GM10248 (cell line): ENCODE data around the gene LTN1.

Experiments
- CTCF ChIA-PET: fragments of 300-600 bp; sonication (Branson Sonifier 250); formaldehyde crosslinking; extraction: SDS; loops from one replicate; lab custom pipeline; 2021; ENCODE audit warnings: antibody characterized with exemption; lab: Yijun Ruan, JAX
- POLR2A ChIA-PET: fragments of 350-650 bp; sonication (Branson Sonifier 250); formaldehyde crosslinking; extraction: SDS; loops from one replicate; lab custom pipeline; 2020; ENCODE audit warnings: antibody characterized with exemption; lab: Yijun Ruan, JAX
- DNase-seq: peaks from one replicate; pipeline ENCODE4 v3.0.0; 2012; ENCODE audit errors: extremely low spot score
- TF ChIP-seq, protein P1 (sequence below): IDR thresholded peaks from 2 replicates; pipeline ENCODE4 v1.5.1; 2012; ENCODE audit warnings: mild to moderate bottlenecking, low read depth; ENCODE audit errors: extremely low read depth, missing control alignments, control extremely low read depth

LTN1 gene

DNA sequence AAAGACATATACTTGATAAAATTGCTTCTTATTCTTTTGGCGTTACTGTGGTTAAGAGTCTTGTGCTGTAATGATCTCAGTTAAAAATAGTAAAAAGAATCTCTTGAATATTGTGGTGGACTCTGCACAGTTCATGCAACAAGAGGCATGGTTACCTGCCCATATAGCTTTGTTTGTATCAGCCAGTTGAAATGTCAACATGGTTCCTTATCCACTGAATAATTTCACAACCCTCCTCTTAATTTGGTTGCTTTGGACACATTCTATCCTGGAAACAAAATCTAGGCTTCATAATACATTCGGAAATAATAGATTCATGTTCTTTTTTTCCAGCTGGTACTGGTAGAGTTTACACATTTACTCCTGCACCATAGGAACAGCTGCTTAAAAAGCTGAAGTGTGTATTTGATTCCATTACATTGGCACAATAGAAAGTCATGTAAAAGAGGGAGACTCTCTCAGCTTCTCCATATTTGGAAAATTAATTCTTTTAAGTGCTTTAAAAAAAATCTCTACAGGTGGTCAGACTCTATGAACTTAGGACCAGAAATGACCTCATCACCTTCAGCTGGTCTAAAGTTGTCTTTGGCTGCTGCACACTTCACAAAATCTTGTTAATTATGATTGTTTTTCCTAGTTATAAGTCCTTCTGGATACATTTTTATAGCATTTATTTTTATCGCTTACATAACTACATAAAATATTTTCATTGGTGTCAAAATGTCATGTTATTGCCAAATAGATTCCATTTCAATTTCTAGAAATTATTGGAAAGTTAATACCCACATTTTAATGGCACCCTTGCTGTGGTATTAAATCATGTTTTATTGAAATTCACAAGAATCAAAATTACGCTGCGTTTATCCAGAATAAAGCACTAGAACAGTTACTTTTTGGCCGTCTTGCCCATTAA is 100.2 kb downstream of the LTN1 start:
- POLR2A ChIA-PET, result no interaction called here
- no peak for DNase-seq
- CTCF ChIA-PET, result interaction anchor here (1.0 to 1.3 kb wide), 2 partner anchors 10 kb away, joined by 4 to 5 read pairs; no protein-coding TSS in a partner anchor
- TF ChIP-seq, protein P1, sequence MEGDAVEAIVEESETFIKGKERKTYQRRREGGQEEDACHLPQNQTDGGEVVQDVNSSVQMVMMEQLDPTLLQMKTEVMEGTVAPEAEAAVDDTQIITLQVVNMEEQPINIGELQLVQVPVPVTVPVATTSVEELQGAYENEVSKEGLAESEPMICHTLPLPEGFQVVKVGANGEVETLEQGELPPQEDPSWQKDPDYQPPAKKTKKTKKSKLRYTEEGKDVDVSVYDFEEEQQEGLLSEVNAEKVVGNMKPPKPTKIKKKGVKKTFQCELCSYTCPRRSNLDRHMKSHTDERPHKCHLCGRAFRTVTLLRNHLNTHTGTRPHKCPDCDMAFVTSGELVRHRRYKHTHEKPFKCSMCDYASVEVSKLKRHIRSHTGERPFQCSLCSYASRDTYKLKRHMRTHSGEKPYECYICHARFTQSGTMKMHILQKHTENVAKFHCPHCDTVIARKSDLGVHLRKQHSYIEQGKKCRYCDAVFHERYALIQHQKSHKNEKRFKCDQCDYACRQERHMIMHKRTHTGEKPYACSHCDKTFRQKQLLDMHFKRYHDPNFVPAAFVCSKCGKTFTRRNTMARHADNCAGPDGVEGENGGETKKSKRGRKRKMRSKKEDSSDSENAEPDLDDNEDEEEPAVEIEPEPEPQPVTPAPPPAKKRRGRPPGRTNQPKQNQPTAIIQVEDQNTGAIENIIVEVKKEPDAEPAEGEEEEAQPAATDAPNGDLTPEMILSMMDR, result no peak

DNA sequence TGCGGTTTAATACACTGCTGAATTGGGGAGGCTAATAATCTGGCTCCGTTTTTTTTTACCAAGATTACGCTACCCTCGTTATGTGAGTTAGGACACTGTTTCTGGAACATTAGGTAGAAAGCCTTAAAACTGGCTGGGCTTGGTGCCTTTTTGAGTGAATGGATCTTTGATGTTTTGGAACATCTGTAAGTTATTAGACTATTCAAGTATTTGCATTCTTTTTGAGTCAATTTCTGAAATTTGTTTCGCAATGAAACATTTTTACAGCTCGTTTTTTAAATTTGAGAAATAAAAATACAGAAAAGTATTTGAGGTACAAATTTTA is 106.9 kb downstream of the LTN1 start:
- ChIA-PET CTCF (interaction anchor here (3.5 kb wide), 1 partner anchor 140 kb away, joined by 15 read pairs; no protein-coding TSS in a partner anchor), POLR2A (no interaction called here)
- no peak for DNase-seq
- TF ChIP-seq, protein P1, result no peak

DNA sequence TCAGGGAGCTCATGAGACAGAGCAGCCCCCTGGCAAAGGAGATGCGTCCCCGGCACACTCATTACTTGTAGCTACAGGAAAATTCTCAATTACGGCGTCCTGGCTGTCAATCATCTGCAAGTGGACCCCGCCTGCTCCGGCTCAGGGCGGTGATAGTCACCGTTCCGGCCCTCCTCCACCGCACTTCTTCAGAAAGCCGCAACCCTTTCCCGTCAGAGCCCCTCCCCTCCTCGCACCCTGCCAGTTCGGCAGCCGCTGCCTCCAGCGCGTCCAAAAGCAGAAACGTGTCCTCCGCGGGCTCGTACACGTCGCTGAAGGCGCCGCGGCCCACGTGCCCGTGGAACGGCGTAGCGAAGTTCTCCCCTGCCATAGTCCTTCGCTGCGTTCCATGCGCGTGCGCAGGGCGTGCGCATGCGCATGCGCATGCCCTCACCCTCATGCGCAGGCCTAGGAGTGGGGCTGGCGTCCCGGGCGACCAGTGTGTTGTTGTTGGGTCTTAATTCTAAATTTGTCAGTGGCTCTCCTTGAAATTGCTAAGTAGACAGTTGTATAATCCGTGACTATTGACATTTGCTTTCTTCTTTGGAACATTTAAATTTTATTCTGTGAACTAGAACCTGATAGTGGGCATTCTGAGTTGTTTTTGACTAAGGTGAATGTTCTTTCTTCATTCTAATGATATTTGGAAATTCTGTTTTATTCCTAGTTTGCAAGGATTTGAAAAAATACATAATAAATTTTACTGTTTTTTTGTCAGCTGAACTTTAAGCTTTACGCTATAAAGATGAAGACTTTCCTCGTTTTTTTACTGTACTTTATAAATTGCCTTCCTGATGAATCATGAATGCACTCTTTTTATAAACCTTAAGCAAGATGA is 107.5 kb downstream of the LTN1 start:
- CTCF ChIA-PET, result interaction anchor here (1.4 to 3.5 kb wide), 2 partner anchors 21 to 140 kb away, joined by 5 to 15 read pairs; no protein-coding TSS in a partner anchor
- POLR2A ChIA-PET, result no interaction called here
- TF ChIP-seq, protein P1, result no peak
- DNase-seq, result peak; percentile 95

DNA sequence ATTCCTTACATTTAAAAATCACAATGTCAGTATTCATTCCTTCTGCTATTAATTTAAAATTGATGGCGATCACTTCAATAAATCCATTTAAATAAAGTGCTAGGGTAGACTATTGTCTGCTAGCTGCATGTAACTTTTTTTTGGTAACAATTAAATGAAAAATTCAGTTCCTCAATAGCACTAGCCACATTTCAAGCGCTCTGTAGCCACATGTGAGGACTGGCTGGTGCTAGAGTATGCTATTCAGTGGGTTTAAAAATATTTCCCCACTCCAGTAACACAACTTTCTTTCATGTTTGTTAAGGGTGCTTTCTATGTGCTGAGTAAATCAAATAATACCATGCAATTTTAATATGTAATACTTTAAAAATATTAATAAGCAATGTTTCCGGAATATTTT is 108.2 kb downstream of the LTN1 start:
- TF ChIP-seq, protein P1, result no peak
- no peak for DNase-seq

DNA sequence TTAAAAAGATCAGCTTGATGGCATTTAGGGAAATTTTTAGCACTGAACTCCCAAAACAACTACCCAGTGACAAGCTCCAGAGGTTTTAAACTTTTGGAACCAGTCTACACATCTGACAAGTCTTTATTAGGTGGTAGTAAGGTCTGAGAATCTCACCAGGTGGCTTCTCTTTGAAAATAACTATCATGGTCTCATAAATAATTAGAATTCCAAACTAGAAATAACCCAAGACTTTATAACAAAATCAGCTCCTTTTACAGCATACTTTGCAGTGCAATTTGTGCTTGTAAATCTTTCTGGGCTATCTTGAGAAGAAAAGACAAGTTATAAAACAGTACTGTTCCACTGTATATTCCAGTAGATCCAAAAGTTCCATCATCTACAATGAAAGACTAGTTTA is 108.7 kb downstream of the LTN1 start:
- CTCF ChIA-PET, result interaction anchor here (1.0 to 3.5 kb wide), 5 partner anchors 11 to 139 kb away, joined by 3 to 15 read pairs (median 5); no protein-coding TSS in a partner anchor
- no peak for DNase-seq
- TF ChIP-seq, protein P1, result no peak
- POLR2A ChIA-PET, result no interaction called here

More for the DNA sequence above, 108.2 kb downstream of the LTN1 start:
- ChIA-PET CTCF (interaction anchor here (1.0 to 3.5 kb wide), 4 partner anchors 12 to 139 kb away, joined by 3 to 15 read pairs (median 6); no protein-coding TSS in a partner anchor), POLR2A (no interaction called here)

DNA sequence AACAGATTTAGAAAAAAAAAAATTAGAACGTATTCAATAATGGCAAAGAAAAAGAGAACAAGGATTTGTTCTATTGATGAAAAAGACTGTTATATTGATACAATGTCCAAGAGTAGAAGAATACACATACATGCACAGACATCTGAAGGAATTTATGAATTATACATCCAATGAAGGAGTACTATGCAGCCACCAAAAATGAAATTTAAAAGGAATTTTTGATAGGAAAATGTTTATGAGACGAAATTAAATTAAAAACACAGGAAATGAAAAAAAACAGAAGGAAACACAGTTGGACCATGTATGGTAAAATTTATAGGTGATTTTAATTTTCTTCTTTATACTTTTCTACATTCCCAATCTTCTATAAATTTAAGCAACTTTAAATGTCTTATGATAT is 110.3 kb downstream of the LTN1 start:
- CTCF ChIA-PET, result interaction anchor here (1.4 kb wide), 1 partner anchor 10 kb away, joined by 4 read pairs; no protein-coding TSS in a partner anchor
- no peak for DNase-seq
- TF ChIP-seq, protein P1, result no peak
- POLR2A ChIA-PET, result no interaction called here
